ENCODE data around the gene DTWD2. TPM values are rescaled to one million over a fixed set of nuclear protein-coding genes. Genes with fewer than 3 reads are reported as not detected.

Gene DTWD2
- total and polyA plus RNA-seq, 7 experiments from 2014 or later, result 2.5 to 5.8 (median 3.4) TPM

- Mint-ChIP-seq H3K27ac (no peak overlapping the region), H3K4me3 (no peak overlapping the region), H3K36me3 (peaks cover 0 to 24% (median 4%) of the 10 kb centered on the region in 5 donors), H3K4me1 (no peaks in the 10 kb centered on the region), H3K9me3 (peaks cover 0 to 2% (median 0%) of the 10 kb centered on the region in 11 donors), H3K27me3 (no peaks in the 10 kb centered on the region)
- Histone ChIP-seq H3K27ac (ENCODE audit: low read depth, low read length) (no peak overlapping the region), H3K4me1 (ENCODE audit: control insufficient read depth in 2 of 2, insufficient read depth in 2 of 2, low read length in 2 of 2) (no peaks in the 10 kb centered on the region), H3K27me3 (ENCODE audit: control insufficient read depth in 2 of 2, insufficient read depth in 2 of 2, low read length in 2 of 2) (no peaks in the 10 kb centered on the region), H3K4me3 (ENCODE audit: low read length) (no peak overlapping the region), H3K36me3 (ENCODE audit: control insufficient read depth in 2 of 3, insufficient read depth in 3 of 3, low read length in 3 of 3) (no peaks in the 10 kb centered on the region), H3K9me3 (ENCODE audit: control insufficient read depth in 2 of 3, low read length in 3 of 3) (no peaks in the 10 kb centered on the region)
- intact Hi-C loops (cut with micrococcal nuclease), result no loop called here
- POLR2A ChIA-PET, result no interaction called here
- no peak for DNase-seq
- no peak for ATAC-seq
- CTCF ChIA-PET, result interaction anchor here (0.7 kb wide), 1 partner anchor 211 kb away, joined by 4 read pairs; no protein-coding TSS in a partner anchor
Measured at GRCh38 chr5:118906947-118907346, 81.4 kb downstream of the DTWD2 start.

GRCh38 chr5:118905196-118905595 lies 83.2 kb downstream of the DTWD2 start:
- Mint-ChIP-seq H3K4me3 (no peak overlapping the region), H3K36me3 (peaks cover 0 to 15% (median 0%) of the 10 kb centered on the region in 5 donors), H3K9me3 (peaks cover 0 to under 1% (median 0%) of the 10 kb centered on the region in 11 donors), H3K4me1 (no peaks in the 10 kb centered on the region), H3K27me3 (no peaks in the 10 kb centered on the region), H3K27ac (no peak overlapping the region)
- H3K27me3 ChIP-seq (ENCODE audit: control insufficient read depth in 2 of 2, insufficient read depth in 2 of 2, low read length in 2 of 2), result no peaks in the 10 kb centered on the region
- POLR2A ChIA-PET, result no interaction called here
- CTCF ChIA-PET, result no interaction called here
- no peak for ATAC-seq
- H3K36me3 ChIP-seq (ENCODE audit: control insufficient read depth in 2 of 3, insufficient read depth in 3 of 3, low read length in 3 of 3), result no peaks in the 10 kb centered on the region
- H3K9me3 ChIP-seq (ENCODE audit: control insufficient read depth in 2 of 3, low read length in 3 of 3), result no peaks in the 10 kb centered on the region
- DNase-seq, result no peak
- intact Hi-C loops (cut with micrococcal nuclease), result no loop called here
- no peaks in the 10 kb centered on the region for H3K4me1 ChIP-seq (ENCODE audit: control insufficient read depth in 2 of 2, insufficient read depth in 2 of 2, low read length in 2 of 2)
- H3K27ac ChIP-seq (ENCODE audit: low read depth, low read length), result no peak overlapping the region
- H3K4me3 ChIP-seq (ENCODE audit: low read length), result no peak overlapping the region

- ATAC-seq, result no peak
Measured at GRCh38 chr5:118902656-118903438, 85.5 kb downstream of the DTWD2 start.

GRCh38 chr5:118894709-118895108 lies 93.6 kb downstream of the DTWD2 start:
- H3K9me3 ChIP-seq (ENCODE audit: control insufficient read depth in 2 of 3, low read length in 3 of 3), result no peaks in the 10 kb centered on the region
- Mint-ChIP-seq H3K4me3 (no peak overlapping the region), H3K4me1 (peaks cover 0 to 6% (median 0%) of the 10 kb centered on the region in 7 donors), H3K9me3 (no peaks in the 10 kb centered on the region), H3K27me3 (peaks cover 0 to 3% (median 0%) of the 10 kb centered on the region in 5 donors), H3K27ac (no peak overlapping the region), H3K36me3 (peaks cover 0 to 29% (median 8%) of the 10 kb centered on the region in 5 donors)
- POLR2A ChIA-PET, result no interaction called here
- H3K4me1 ChIP-seq (ENCODE audit: control insufficient read depth in 2 of 2, insufficient read depth in 2 of 2, low read length in 2 of 2), result no peaks in the 10 kb centered on the region
- DNase-seq, result no peak
- no peak for ATAC-seq
- H3K27me3 ChIP-seq (ENCODE audit: control insufficient read depth in 2 of 2, insufficient read depth in 2 of 2, low read length in 2 of 2), result no peaks in the 10 kb centered on the region
- H3K27ac ChIP-seq (ENCODE audit: low read depth, low read length), result no peak overlapping the region
- no peak overlapping the region for H3K4me3 ChIP-seq (ENCODE audit: low read length)
- CTCF ChIA-PET, result no interaction called here
- intact Hi-C loops (cut with micrococcal nuclease), result no loop called here
- no peaks in the 10 kb centered on the region for H3K36me3 ChIP-seq (ENCODE audit: control insufficient read depth in 2 of 3, insufficient read depth in 3 of 3, low read length in 3 of 3)

More at GRCh38 chr5:118902656-118903438, 85.5 kb downstream of the DTWD2 start:
- CTCF ChIA-PET, result no interaction called here
- Histone ChIP-seq H3K9me3 (ENCODE audit: control insufficient read depth in 2 of 3, low read length in 3 of 3) (no peaks in the 10 kb centered on the region), H3K4me3 (ENCODE audit: low read length) (no peak overlapping the region), H3K36me3 (ENCODE audit: control insufficient read depth in 2 of 3, insufficient read depth in 3 of 3, low read length in 3 of 3) (no peaks in the 10 kb centered on the region), H3K27ac (ENCODE audit: low read depth, low read length) (no peak overlapping the region), H3K4me1 (ENCODE audit: control insufficient read depth in 2 of 2, insufficient read depth in 2 of 2, low read length in 2 of 2) (no peaks in the 10 kb centered on the region), H3K27me3 (ENCODE audit: control insufficient read depth in 2 of 2, insufficient read depth in 2 of 2, low read length in 2 of 2) (no peaks in the 10 kb centered on the region)
- intact Hi-C loops (cut with micrococcal nuclease), result no loop called here
- no peaks in the 10 kb centered on the region for H3K4me1 Mint-ChIP-seq
- DNase-seq, result no peak
- no peak overlapping the region for H3K27ac Mint-ChIP-seq
- no peak overlapping the region for H3K4me3 Mint-ChIP-seq
- H3K36me3 Mint-ChIP-seq, result peaks cover 0 to 12% (median 4%) of the 10 kb centered on the region in 5 donors
- no peaks in the 10 kb centered on the region for H3K9me3 Mint-ChIP-seq
- no peaks in the 10 kb centered on the region for H3K27me3 Mint-ChIP-seq
- POLR2A ChIA-PET, result no interaction called here

- no peak for ATAC-seq
- CTCF ChIA-PET, result no interaction called here
Measured at GRCh38 chr5:118891252-118891651, 97.1 kb downstream of the DTWD2 start.

GRCh38 chr5:118889165-118889564 lies 99.2 kb downstream of the DTWD2 start:
- H3K9me3 ChIP-seq (ENCODE audit: control insufficient read depth in 2 of 3, low read length in 3 of 3), result no peaks in the 10 kb centered on the region
- H3K36me3 Mint-ChIP-seq, result peaks cover 0 to 24% (median 15%) of the 10 kb centered on the region in 5 donors
- ChIA-PET CTCF (no interaction called here), POLR2A (no interaction called here)
- H3K4me1 Mint-ChIP-seq, result no peaks in the 10 kb centered on the region
- no peak overlapping the region for H3K4me3 Mint-ChIP-seq
- no peak overlapping the region for H3K4me3 ChIP-seq (ENCODE audit: low read length)
- DNase-seq (no peak), ATAC-seq (no peak)
- H3K27me3 ChIP-seq (ENCODE audit: control insufficient read depth in 2 of 2, insufficient read depth in 2 of 2, low read length in 2 of 2), result no peaks in the 10 kb centered on the region
- H3K27me3 Mint-ChIP-seq, result no peaks in the 10 kb centered on the region
- no peak overlapping the region for H3K27ac Mint-ChIP-seq
- H3K36me3 ChIP-seq (ENCODE audit: control insufficient read depth in 2 of 3, insufficient read depth in 3 of 3, low read length in 3 of 3), result no peaks in the 10 kb centered on the region
- peaks cover 0 to 2% (median 0%) of the 10 kb centered on the region in 11 donors for H3K9me3 Mint-ChIP-seq
- no peaks in the 10 kb centered on the region for H3K4me1 ChIP-seq (ENCODE audit: control insufficient read depth in 2 of 2, insufficient read depth in 2 of 2, low read length in 2 of 2)
- intact Hi-C loops (cut with micrococcal nuclease), result no loop called here
- no peak overlapping the region for H3K27ac ChIP-seq (ENCODE audit: low read depth, low read length)

More at GRCh38 chr5:118891252-118891651, 97.1 kb downstream of the DTWD2 start:
- Histone ChIP-seq H3K27ac (ENCODE audit: low read depth, low read length) (no peak overlapping the region), H3K27me3 (ENCODE audit: control insufficient read depth in 2 of 2, insufficient read depth in 2 of 2, low read length in 2 of 2) (no peaks in the 10 kb centered on the region), H3K4me3 (ENCODE audit: low read length) (no peak overlapping the region), H3K9me3 (ENCODE audit: control insufficient read depth in 2 of 3, low read length in 3 of 3) (no peaks in the 10 kb centered on the region), H3K4me1 (ENCODE audit: control insufficient read depth in 2 of 2, insufficient read depth in 2 of 2, low read length in 2 of 2) (no peaks in the 10 kb centered on the region), H3K36me3 (ENCODE audit: control insufficient read depth in 2 of 3, insufficient read depth in 3 of 3, low read length in 3 of 3) (no peaks in the 10 kb centered on the region)
- POLR2A ChIA-PET, result no interaction called here
- DNase-seq, result no peak
- Mint-ChIP-seq H3K27ac (no peak overlapping the region), H3K4me3 (no peak overlapping the region), H3K9me3 (peaks cover 0 to 2% (median 0%) of the 10 kb centered on the region in 11 donors), H3K4me1 (peaks cover 0 to 6% (median 0%) of the 10 kb centered on the region in 7 donors), H3K27me3 (peaks cover 0 to 3% (median 0%) of the 10 kb centered on the region in 5 donors), H3K36me3 (peaks cover 0 to 29% (median 8%) of the 10 kb centered on the region in 5 donors)
- intact Hi-C loops (cut with micrococcal nuclease), result no loop called here

GRCh38 chr5:118888556-118888955 lies 99.8 kb downstream of the DTWD2 start:
- Mint-ChIP-seq H3K27ac (no peak overlapping the region), H3K9me3 (peaks cover 0 to 2% (median 0%) of the 10 kb centered on the region in 11 donors), H3K27me3 (no peaks in the 10 kb centered on the region), H3K4me3 (no peak overlapping the region), H3K36me3 (peaks cover 0 to 24% (median 16%) of the 10 kb centered on the region in 5 donors), H3K4me1 (no peaks in the 10 kb centered on the region)
- DNase-seq, result no peak
- no peaks in the 10 kb centered on the region for H3K9me3 ChIP-seq (ENCODE audit: control insufficient read depth in 2 of 3, low read length in 3 of 3)
- H3K4me3 ChIP-seq (ENCODE audit: low read length), result no peak overlapping the region
- POLR2A ChIA-PET, result no interaction called here
- H3K27ac ChIP-seq (ENCODE audit: low read depth, low read length), result no peak overlapping the region
- no peaks in the 10 kb centered on the region for H3K27me3 ChIP-seq (ENCODE audit: control insufficient read depth in 2 of 2, insufficient read depth in 2 of 2, low read length in 2 of 2)
- CTCF ChIA-PET, result no interaction called here
- ATAC-seq, result no peak
- no peaks in the 10 kb centered on the region for H3K4me1 ChIP-seq (ENCODE audit: control insufficient read depth in 2 of 2, insufficient read depth in 2 of 2, low read length in 2 of 2)
- no peaks in the 10 kb centered on the region for H3K36me3 ChIP-seq (ENCODE audit: control insufficient read depth in 2 of 3, insufficient read depth in 3 of 3, low read length in 3 of 3)
- intact Hi-C loops (cut with micrococcal nuclease), result no loop called here

Measured in naive thymus-derived CD4-positive, alpha-beta T cell (primary cell).